ENCODE measurements around the gene OSCAR.

The OSCAR gene

GRCh38 chr19:54100561-54100960 is at the start of gene OSCAR:
Gene OSCAR, minus strand, starts transcription at chr19:54100803. Its CDS starts 11 bp downstream, at chr19:54100792.
- peak; percentile 73 for DNase-seq

GRCh38 chr19:54149021-54149812 is 48.6 kb upstream of the OSCAR start:
- no peak for DNase-seq

GRCh38 chr19:54148158-54148557 is 47.6 kb upstream of the OSCAR start:
- no peak for DNase-seq

GRCh38 chr19:54147676-54148075 is 47.1 kb upstream of the OSCAR start:
- DNase-seq = no peak

- no peak for DNase-seq
Measured at GRCh38 chr19:54145541-54146158, 45.0 kb upstream of the OSCAR start.

GRCh38 chr19:54142166-54142780 is 41.7 kb upstream of the OSCAR start:
- DNase-seq = no peak

GRCh38 chr19:54141356-54141755 is 40.8 kb upstream of the OSCAR start:
- no peak for DNase-seq

GRCh38 chr19:54138489-54139256 is 38.1 kb upstream of the OSCAR start:
- DNase-seq = no peak

- DNase-seq = no peak
Measured at GRCh38 chr19:54137699-54138488, 37.3 kb upstream of the OSCAR start, which contains the start of gene CNOT3. Gene CNOT3, plus strand, starts transcription at chr19:54137762. Its CDS starts 5,217 bp downstream, at chr19:54142979.

- peak; percentile 100 for DNase-seq
Measured at GRCh38 chr19:54136864-54137698, 36.5 kb upstream of the OSCAR start.

GRCh38 chr19:54136086-54136863 is 35.7 kb upstream of the OSCAR start:
- no peak for DNase-seq

GRCh38 chr19:54133957-54134590 is 33.5 kb upstream of the OSCAR start:
- no peak for DNase-seq

- no peak for DNase-seq
Measured at GRCh38 chr19:54133312-54133956, 32.8 kb upstream of the OSCAR start.

- DNase-seq = no peak
Measured at GRCh38 chr19:54129617-54129996, 29.0 kb upstream of the OSCAR start.

GRCh38 chr19:54128796-54129616 is 28.4 kb upstream of the OSCAR start:
- no peak for DNase-seq

- no peak for DNase-seq
Measured at GRCh38 chr19:54128441-54128725, 27.8 kb upstream of the OSCAR start.

GRCh38 chr19:54127688-54128440 is 27.3 kb upstream of the OSCAR start:
- DNase-seq = no peak

GRCh38 chr19:54125713-54126112 is 25.1 kb upstream of the OSCAR start:
- no peak for DNase-seq
